AG10803 (cell line): ENCODE results near the gene TEK.
"Not testable (repeated sequence)": the region's sequence is repeated elsewhere in the genome, so short reads cannot be mapped to it uniquely, and the experiment has no call there.

Experiments used
- DNase-seq: peaks from one replicate; pipeline ENCODE4 v3.0.0; 2010; ENCODE audit warnings: low read depth
- H3K4me3 ChIP-seq: 2 replicates; pipeline ENCODE4 v1.5.1; 2011; ENCODE audit warnings: mild to moderate bottlenecking, low read length, control low read depth
- CTCF ChIP-seq: conservative IDR thresholded peaks from 2 replicates; pipeline ENCODE4 v1.5.1; 2011; ENCODE audit warnings: mild to moderate bottlenecking, low read length, control low read depth, inconsistent platforms

The TEK gene

GRCh38 chr9:27086818-27087680 is 22.0 kb upstream of the TEK start:
- DNase-seq = peak; percentile 64
- no peak overlapping the region for H3K4me3 ChIP-seq
- no peak for TF ChIP-seq CTCF

GRCh38 chr9:27088981-27089380 is 20.0 kb upstream of the TEK start:
- no peak for TF ChIP-seq CTCF
- DNase-seq = peak; percentile 85
- H3K4me3 ChIP-seq = no peak overlapping the region

- no peak for TF ChIP-seq CTCF
- no peak for DNase-seq
- no peak overlapping the region for H3K4me3 ChIP-seq
Measured at GRCh38 chr9:27089706-27090105, 19.3 kb upstream of the TEK start.

GRCh38 chr9:27090231-27090630 is 18.8 kb upstream of the TEK start:
- DNase-seq = peak; percentile 22
- no peak overlapping the region for H3K4me3 ChIP-seq
- no peak for TF ChIP-seq CTCF

GRCh38 chr9:27090711-27091110 is 18.3 kb upstream of the TEK start:
- no peak for TF ChIP-seq CTCF
- no peak overlapping the region for H3K4me3 ChIP-seq
- DNase-seq = no peak

GRCh38 chr9:27092496-27092895 is 16.5 kb upstream of the TEK start:
- not testable (repeated sequence) for DNase-seq, H3K4me3 ChIP-seq

- H3K4me3 ChIP-seq, DNase-seq: not testable (repeated sequence)
Measured at GRCh38 chr9:27093384-27094067, 15.5 kb upstream of the TEK start.

GRCh38 chr9:27094640-27095298 is 14.3 kb upstream of the TEK start:
- H3K4me3 ChIP-seq = no peak overlapping the region
- peak; percentile 78 for DNase-seq
- TF ChIP-seq CTCF = no peak
